Fibroblast of gingiva (primary cell): Measurements from ENCODE around the gene SERPINI1.

ENCODE experiments used
- DNase-seq: peaks from one replicate; pipeline ENCODE4 v3.0.0-alpha.2; 2011; ENCODE audit warnings: low read depth

The SERPINI1 gene

GRCh38 chr3:167851171-167851570, 115.7 kb downstream of the SERPINI1 start:
- no peak for DNase-seq

GRCh38 chr3:167851749-167852148, 116.2 kb downstream of the SERPINI1 start:
- no peak for DNase-seq

GRCh38 chr3:167852216-167852615, 116.7 kb downstream of the SERPINI1 start:
- peak; percentile 65 for DNase-seq

DNA sequence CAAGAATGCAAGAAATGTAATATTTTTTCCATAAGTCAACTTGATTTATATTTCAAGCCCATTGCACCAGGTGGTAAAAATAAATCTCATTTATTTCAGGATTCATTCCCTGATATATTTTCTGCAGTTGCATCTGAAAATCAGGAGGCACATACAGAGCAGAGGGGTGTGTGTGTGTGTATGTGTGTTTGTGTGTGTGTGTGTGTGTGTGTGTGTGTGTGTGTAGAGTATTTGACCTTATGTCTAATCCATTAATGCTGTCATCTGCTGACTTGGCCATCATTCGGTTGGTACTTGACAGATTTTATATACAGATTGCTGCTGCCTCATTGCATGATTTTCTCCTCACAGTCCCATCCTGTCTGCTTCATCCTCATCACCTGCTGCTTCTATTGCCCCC, 118.5 kb downstream of the SERPINI1 start:
- no peak for DNase-seq

DNA sequence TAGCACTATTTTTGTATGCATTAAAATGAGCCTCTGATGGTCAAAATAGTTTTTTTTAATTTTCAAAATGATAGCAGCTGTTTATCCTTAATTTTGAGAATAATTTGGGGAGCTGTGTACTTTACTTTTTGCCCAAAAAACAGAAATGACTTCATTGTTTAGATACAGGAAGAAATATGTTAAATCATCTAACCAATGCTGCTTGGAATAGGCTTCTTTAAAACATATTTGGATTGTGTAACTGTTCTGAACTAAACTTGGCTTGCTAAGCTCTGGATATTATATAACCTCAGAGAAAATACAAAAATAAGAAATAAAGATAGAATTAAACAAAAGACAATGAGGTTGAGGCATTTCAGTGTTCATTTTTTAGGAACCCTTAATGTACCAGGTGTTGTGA, 119.3 kb downstream of the SERPINI1 start:
- peak; percentile 22 for DNase-seq

- no peak for DNase-seq
These were observed 119.8 kb downstream of the SERPINI1 start for GRCh38 chr3:167855306-167855705.

DNA sequence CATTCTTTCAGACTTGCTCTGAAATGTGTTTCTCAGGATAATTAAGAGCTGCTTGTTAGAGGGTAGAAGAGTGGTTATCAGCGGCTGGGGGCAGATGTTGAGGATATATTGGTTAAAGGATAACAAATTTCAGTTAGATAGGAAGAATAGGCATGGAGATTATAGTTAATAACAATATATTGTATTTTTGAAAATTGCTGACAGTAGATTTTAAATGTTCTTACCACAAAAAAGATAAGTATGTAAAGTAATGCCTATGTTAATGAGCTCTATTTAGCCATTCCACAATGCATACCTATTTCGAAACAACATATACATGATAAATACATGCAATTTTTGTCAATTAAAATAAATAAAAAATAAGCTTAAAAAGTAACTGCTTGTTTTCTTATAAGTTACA, 123.3 kb downstream of the SERPINI1 start:
- DNase-seq: no peak

GRCh38 chr3:167859610-167860009, 124.1 kb downstream of the SERPINI1 start:
- DNase-seq: no peak

DNA sequence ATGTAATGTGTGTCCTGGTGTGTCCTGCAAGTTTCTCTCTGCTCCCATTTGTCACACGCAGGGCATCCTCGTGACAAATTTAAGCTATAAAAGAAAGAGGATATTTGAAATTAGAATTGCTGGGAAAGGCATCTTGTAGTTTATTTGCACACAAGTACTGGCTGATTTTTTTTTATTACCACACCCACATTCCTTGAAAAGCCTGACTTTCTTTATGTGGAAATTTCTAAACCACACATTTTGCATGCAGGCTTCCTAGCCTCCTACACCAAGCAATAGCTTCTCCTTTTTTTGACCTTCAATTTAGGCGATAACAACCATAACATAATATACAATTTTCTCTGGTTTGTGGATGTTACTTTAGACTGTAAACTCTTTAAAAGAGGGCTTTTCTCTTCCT, 126.1 kb downstream of the SERPINI1 start:
- DNase-seq: peak; percentile 57

DNA sequence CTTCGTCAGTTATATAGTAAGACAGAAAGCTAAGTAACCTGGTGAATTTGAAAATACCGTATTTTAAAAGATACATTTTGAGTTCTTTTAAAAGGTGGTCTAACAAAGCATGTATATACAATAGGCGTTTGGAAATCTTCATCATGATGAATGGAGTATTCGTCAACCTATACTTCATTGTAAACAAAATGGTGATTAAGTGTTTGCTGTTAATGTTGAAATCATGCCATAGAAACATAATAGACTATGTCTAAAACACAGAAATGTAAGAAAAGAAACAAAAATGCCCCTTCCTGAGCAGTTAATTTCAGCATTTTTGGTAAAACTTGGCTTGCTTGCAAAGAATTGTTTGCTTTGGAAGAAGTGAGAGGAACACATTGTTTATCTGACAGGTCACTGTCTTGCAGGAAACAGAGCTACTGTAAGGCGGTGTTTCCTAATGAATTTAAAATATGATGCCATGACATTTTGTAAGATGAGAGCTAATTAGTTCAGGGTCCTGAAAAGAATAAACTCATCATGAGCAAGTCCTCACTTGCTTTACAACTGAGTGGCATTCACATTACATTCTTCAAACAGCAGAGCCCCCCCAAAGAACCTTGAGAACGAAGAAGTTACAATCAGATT, 126.7 kb downstream of the SERPINI1 start:
- peak; percentile 77 for DNase-seq

DNA sequence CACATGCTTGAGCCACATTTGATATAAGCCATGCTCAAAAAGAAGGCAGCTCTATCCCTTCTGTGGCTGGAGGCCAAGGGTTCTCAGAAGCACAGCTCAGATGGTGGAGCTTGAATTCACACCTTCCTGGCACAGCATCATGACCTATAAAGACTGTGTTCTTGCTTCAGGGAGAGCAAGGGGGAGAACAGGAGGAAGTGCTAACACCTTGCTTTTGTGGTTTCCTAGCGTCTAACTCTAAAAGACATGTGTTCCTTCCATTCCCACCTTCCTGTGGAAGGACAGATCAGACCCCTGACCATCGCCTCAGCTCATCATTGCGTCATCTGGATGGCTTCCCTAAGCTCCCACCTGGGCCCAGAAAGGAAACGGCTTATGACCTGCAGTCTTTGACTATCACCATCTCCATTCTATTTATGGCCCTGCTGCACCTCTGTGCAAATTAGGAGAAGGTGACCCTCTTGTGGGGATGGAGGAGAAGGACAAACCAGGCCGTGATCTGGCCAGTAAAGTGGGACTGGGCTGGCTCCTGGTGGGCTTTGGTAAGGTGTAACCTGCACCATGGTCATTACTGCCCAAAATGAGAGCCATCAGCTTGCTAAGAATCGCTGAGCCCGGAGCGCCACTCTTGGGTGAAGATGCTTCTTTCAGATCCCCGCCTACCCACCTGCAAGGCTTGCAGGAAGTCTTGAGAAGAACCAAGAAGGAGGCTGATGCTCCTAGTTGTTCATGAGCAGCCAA, 128.5 kb downstream of the SERPINI1 start:
- no peak for DNase-seq

DNA sequence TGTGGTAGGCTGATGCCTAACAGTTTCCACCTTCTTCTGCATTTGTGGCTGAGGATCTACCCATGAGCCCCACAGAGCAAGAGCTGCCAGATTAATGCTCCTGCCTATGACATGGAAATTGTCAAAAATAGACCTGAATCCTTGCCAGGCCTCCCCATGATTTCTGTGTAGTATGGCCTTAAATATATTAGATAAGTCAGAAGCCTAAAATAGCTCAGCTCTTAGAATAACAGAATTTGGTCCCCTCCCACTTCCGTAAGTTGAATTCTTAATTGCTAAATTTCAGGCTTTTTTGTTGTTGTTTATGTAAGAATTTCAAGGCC, 129.0 kb downstream of the SERPINI1 start:
- DNase-seq: no peak

DNA sequence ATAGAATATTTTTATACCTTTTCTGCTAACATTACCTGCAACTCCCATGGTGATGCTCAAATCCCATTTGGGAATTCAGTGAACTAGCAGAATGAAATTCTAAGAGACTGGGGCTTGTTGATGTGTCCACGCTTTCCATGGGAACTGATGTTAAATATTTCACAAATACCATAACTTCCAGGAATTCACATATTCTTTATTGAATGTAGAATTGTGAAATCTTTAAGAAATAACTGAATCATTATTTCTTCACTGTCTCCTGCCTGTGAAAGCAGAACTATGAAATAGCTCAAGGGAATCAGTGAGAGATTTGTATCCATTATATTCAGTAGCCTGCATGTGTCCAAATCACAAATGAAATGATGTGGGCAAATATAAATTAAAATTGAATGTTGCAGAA, 130.8 kb downstream of the SERPINI1 start:
- peak; percentile 78 for DNase-seq

- no peak for DNase-seq
These were observed 132.5 kb downstream of the SERPINI1 start for GRCh38 chr3:167867981-167868380.

- DNase-seq: no peak
These were observed 134.7 kb downstream of the SERPINI1 start for GRCh38 chr3:167870181-167870580.

GRCh38 chr3:167870759-167871158, 135.2 kb downstream of the SERPINI1 start:
- DNase-seq: no peak

DNA sequence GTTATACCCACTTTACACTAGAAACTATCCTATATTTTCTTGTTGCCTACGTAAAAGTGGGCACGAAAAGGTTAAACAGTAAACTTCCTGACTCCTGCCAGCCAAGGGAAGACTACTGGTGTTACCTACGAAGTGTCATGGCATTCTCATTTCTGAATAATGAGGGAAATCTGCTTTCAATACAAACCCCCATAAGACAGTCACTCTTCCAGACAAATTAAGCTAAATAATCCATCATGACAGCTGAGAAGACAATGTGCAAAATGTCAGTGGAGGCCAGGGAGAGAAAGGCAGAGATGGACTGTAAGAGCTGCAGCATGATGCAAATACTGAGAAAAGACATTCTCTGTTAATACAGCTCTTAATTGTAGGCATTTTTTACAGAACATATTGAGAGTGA, 136.5 kb downstream of the SERPINI1 start:
- no peak for DNase-seq

GRCh38 chr3:167872941-167873340, 137.4 kb downstream of the SERPINI1 start:
- no peak for DNase-seq

GRCh38 chr3:167874671-167875372, 139.3 kb downstream of the SERPINI1 start:
- DNase-seq: peak; percentile 11
